ENCODE data around the gene INPP5D. TPM values are rescaled to one million over a fixed set of nuclear protein-coding genes. Genes with fewer than 3 reads are reported as not detected.

The INPP5D gene
- total RNA-seq, 1 experiment from 2014 or later, result 17.2 TPM

DNA sequence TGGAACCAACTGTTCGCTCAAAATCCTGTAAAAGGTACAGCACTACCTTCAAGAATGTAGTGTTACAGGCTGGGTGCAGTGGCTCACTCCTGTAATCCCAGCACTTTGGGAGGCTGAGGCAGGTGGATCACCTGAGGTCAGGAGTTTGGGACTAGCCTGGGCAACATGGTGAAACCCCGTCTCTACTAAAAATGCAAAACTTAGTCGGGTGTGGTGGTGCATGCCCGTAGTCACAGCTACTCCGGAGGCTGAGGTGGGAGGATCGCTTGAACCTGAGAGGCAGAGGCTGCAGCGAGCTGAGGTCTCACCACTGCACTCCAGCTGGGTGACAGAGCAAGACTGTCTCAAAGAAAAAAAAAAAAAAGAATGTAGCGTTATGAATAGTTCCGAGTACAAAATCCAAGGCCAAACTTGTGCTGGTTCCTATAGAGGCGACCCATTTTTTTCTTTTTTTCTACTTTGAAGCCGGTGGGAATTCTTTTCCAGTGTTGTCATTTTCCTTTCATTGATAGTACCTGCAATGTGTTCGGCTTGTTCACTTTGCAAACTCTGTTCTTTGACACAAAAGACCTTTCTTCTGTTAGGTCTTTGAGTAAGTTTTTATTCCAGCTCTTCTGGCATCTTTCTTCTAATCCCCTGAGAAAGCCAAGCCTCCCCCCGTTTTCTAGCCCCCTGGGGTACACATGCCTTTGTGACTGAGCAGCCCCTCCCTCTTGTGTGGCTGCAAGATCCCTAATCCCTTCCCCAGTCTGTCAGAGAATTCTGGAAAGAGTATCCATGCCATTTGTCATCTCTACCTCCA, 25.1 kb downstream of the INPP5D start (continued):
- TF ChIP-seq, protein P1, sequence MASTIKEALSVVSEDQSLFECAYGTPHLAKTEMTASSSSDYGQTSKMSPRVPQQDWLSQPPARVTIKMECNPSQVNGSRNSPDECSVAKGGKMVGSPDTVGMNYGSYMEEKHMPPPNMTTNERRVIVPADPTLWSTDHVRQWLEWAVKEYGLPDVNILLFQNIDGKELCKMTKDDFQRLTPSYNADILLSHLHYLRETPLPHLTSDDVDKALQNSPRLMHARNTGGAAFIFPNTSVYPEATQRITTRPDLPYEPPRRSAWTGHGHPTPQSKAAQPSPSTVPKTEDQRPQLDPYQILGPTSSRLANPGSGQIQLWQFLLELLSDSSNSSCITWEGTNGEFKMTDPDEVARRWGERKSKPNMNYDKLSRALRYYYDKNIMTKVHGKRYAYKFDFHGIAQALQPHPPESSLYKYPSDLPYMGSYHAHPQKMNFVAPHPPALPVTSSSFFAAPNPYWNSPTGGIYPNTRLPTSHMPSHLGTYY (CRISPR knock-in tag; IDR thresholded peaks at IDR 0.05), result no peak
- no peak for TF ChIP-seq JUN (CRISPR knock-in tag; IDR thresholded peaks at IDR 0.05)
- TF ChIP-seq TCF7 (CRISPR knock-in tag; IDR thresholded peaks at IDR 0.05; ENCODE audit: low read depth), result no peak
- no peak for TF ChIP-seq ZNF423 (CRISPR knock-in tag; IDR thresholded peaks at IDR 0.05)
- no peak for TF ChIP-seq ZNF219 (CRISPR knock-in tag; IDR thresholded peaks at IDR 0.05; ENCODE audit: borderline replicate concordance)
- TF ChIP-seq, protein P2, sequence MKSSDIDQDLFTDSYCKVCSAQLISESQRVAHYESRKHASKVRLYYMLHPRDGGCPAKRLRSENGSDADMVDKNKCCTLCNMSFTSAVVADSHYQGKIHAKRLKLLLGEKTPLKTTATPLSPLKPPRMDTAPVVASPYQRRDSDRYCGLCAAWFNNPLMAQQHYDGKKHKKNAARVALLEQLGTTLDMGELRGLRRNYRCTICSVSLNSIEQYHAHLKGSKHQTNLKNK (CRISPR knock-in tag; IDR thresholded peaks at IDR 0.05), result no peak
- TF ChIP-seq SMAD3 (CRISPR knock-in tag; IDR thresholded peaks at IDR 0.05; ENCODE audit: borderline replicate concordance), result no peak

DNA sequence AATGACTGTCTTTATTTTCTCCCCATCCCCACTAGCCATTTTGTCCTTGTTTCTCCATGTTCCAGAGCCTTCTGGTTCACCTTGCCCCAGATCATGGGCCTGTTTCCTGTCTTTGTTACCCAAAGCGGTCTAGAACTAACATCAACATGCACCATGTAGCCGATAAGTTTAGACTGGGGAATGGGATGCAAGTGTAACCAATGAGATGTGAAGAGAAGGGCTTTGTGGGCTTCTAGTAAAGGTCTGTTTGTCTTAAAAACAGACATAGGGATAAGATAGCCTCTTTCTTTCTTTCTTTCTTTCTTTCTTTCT, 25.7 kb downstream of the INPP5D start:
- CTCF ChIA-PET, result no interaction called here
- no peaks in the 10 kb centered on the region for H3K36me3 Mint-ChIP-seq
- ATAC-seq (no peak), DNase-seq (ENCODE audit: low spot score) (no peak)
- H3K27me3 Mint-ChIP-seq (ENCODE audit: low read depth), result no peaks in the 10 kb centered on the region
- peaks cover 16% of the 10 kb centered on the region for H3K4me1 Mint-ChIP-seq
- H3K9me3 Mint-ChIP-seq, result no peaks in the 10 kb centered on the region
- no peak for TF ChIP-seq TEAD4 (CRISPR knock-in tag; IDR thresholded peaks at IDR 0.05)
- no peak for TF ChIP-seq JAZF1 (CRISPR knock-in tag; IDR thresholded peaks at IDR 0.05)
- TF ChIP-seq JUN (CRISPR knock-in tag; IDR thresholded peaks at IDR 0.05), result no peak
- TF ChIP-seq, protein P3, sequence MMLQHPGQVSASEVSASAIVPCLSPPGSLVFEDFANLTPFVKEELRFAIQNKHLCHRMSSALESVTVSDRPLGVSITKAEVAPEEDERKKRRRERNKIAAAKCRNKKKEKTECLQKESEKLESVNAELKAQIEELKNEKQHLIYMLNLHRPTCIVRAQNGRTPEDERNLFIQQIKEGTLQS (CRISPR knock-in tag; conservative IDR thresholded peaks at IDR 0.05), result no peak
- TF ChIP-seq EMX1 (CRISPR knock-in tag; IDR thresholded peaks at IDR 0.05), result no peak
- TF ChIP-seq, protein P4, sequence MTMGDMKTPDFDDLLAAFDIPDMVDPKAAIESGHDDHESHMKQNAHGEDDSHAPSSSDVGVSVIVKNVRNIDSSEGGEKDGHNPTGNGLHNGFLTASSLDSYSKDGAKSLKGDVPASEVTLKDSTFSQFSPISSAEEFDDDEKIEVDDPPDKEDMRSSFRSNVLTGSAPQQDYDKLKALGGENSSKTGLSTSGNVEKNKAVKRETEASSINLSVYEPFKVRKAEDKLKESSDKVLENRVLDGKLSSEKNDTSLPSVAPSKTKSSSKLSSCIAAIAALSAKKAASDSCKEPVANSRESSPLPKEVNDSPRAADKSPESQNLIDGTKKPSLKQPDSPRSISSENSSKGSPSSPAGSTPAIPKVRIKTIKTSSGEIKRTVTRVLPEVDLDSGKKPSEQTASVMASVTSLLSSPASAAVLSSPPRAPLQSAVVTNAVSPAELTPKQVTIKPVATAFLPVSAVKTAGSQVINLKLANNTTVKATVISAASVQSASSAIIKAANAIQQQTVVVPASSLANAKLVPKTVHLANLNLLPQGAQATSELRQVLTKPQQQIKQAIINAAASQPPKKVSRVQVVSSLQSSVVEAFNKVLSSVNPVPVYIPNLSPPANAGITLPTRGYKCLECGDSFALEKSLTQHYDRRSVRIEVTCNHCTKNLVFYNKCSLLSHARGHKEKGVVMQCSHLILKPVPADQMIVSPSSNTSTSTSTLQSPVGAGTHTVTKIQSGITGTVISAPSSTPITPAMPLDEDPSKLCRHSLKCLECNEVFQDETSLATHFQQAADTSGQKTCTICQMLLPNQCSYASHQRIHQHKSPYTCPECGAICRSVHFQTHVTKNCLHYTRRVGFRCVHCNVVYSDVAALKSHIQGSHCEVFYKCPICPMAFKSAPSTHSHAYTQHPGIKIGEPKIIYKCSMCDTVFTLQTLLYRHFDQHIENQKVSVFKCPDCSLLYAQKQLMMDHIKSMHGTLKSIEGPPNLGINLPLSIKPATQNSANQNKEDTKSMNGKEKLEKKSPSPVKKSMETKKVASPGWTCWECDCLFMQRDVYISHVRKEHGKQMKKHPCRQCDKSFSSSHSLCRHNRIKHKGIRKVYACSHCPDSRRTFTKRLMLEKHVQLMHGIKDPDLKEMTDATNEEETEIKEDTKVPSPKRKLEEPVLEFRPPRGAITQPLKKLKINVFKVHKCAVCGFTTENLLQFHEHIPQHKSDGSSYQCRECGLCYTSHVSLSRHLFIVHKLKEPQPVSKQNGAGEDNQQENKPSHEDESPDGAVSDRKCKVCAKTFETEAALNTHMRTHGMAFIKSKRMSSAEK (CRISPR knock-in tag; IDR thresholded peaks at IDR 0.05; ENCODE audit: borderline replicate concordance), result no peak
- TF ChIP-seq, protein P5, sequence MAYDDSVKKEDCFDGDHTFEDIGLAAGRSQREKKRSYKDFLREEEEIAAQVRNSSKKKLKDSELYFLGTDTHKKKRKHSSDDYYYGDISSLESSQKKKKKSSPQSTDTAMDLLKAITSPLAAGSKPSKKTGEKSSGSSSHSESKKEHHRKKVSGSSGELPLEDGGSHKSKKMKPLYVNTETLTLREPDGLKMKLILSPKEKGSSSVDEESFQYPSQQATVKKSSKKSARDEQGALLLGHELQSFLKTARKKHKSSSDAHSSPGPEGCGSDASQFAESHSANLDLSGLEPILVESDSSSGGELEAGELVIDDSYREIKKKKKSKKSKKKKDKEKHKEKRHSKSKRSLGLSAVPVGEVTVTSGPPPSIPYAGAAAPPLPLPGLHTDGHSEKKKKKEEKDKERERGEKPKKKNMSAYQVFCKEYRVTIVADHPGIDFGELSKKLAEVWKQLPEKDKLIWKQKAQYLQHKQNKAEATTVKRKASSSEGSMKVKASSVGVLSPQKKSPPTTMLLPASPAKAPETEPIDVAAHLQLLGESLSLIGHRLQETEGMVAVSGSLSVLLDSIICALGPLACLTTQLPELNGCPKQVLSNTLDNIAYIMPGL (CRISPR knock-in tag; IDR thresholded peaks at IDR 0.05), result no peak
- TF ChIP-seq, protein P6, sequence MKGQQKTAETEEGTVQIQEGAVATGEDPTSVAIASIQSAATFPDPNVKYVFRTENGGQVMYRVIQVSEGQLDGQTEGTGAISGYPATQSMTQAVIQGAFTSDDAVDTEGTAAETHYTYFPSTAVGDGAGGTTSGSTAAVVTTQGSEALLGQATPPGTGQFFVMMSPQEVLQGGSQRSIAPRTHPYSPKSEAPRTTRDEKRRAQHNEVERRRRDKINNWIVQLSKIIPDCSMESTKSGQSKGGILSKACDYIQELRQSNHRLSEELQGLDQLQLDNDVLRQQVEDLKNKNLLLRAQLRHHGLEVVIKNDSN (CRISPR knock-in tag; IDR thresholded peaks at IDR 0.05), result no peak
- TF ChIP-seq, protein P7, sequence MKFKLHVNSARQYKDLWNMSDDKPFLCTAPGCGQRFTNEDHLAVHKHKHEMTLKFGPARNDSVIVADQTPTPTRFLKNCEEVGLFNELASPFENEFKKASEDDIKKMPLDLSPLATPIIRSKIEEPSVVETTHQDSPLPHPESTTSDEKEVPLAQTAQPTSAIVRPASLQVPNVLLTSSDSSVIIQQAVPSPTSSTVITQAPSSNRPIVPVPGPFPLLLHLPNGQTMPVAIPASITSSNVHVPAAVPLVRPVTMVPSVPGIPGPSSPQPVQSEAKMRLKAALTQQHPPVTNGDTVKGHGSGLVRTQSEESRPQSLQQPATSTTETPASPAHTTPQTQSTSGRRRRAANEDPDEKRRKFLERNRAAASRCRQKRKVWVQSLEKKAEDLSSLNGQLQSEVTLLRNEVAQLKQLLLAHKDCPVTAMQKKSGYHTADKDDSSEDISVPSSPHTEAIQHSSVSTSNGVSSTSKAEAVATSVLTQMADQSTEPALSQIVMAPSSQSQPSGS (CRISPR knock-in tag; IDR thresholded peaks at IDR 0.05; ENCODE audit: borderline replicate concordance, low read depth), result no peak
- no peak for TF ChIP-seq GABPB1 (CRISPR knock-in tag; IDR thresholded peaks at IDR 0.05)
- no peak for TF ChIP-seq ZNF423 (CRISPR knock-in tag; IDR thresholded peaks at IDR 0.05)
- TF ChIP-seq, protein P8, sequence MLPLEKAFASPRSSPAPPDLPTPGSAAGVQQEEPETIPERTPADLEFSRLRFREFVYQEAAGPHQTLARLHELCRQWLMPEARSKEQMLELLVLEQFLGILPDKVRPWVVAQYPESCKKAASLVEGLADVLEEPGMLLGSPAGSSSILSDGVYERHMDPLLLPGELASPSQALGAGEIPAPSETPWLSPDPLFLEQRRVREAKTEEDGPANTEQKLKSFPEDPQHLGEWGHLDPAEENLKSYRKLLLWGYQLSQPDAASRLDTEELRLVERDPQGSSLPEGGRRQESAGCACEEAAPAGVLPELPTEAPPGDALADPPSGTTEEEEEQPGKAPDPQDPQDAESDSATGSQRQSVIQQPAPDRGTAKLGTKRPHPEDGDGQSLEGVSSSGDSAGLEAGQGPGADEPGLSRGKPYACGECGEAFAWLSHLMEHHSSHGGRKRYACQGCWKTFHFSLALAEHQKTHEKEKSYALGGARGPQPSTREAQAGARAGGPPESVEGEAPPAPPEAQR (CRISPR knock-in tag; IDR thresholded peaks at IDR 0.05), result no peak
- no peak for TF ChIP-seq NFATC4 (CRISPR knock-in tag; IDR thresholded peaks at IDR 0.05)
- no peak for TF ChIP-seq ETV6 (CRISPR knock-in tag; IDR thresholded peaks at IDR 0.05)
- no peak overlapping the region for H3K27ac Mint-ChIP-seq
- H3K4me3 Mint-ChIP-seq, result no peak overlapping the region
- POLR2A ChIA-PET, result no interaction called here

Data from WTC11 (cell line).